Measurements from ENCODE around the gene SLIT1. TPM values are rescaled to one million over a fixed set of nuclear protein-coding genes. Genes with fewer than 3 reads are reported as not detected.

Gene SLIT1
- total and polyA plus RNA-seq, 2 of the 8 experiments (the other 6 are each of a cell fraction or from before 2014, with no cell fraction given): 0.70 to 0.88 TPM

DNA sequence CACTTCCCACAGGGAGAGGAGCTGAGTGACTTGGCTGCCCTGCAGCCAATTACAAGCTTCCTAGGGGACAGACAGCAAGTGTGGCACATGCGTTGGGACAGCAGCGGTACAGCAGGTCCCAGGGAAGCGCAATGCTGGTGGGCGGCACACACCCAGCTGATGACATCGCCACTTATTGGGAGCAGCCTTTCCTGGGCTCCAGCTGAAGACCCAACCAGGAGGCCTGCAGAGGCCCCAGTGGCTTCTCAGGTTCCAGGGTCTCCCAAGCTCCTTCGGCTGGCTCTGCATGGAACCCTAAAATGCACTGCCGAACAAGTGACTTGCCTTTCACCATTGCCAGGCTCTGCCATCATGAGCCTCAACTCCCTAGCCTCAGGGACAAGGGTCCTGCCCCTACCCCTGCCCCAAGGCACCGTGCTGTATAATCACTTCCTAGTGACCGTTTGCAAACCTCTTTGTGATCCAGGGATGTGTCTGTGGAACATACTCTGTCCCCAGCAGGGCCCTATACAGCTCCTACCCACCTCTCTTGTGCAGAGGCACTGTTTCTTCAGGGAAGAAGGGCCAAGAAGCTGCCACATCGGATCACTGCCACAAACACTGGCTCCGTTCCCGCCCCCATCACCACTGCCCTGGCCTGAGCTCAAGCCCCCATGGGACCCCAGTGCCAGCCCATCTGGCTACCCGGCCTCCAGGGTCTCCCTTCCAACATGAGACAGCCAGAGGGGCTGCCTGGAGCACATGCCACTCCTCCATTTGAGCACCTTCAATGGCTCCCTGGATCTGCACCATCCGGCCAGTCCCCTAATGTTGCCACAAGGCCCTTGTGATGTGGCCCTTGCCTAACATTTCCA is 19.3 kb upstream of the SLIT1 start (continued):
- TF ChIP-seq CHD1 (IDR thresholded peaks at IDR 0.05; ENCODE audit: low read depth, low read length): no peak
- no peak for TF ChIP-seq KDM1A (IDR thresholded peaks at IDR 0.05; ENCODE audit: borderline replicate concordance, low read length)
- no peak for TF ChIP-seq CTBP2 (IDR thresholded peaks at IDR 0.05; ENCODE audit: borderline replicate concordance, insufficient read depth, insufficient read length, low read length)
- TF ChIP-seq BCL11A (IDR thresholded peaks at IDR 0.05; ENCODE audit: low read depth in 2 of 2, low read length in 2 of 2): no peak
- TF ChIP-seq POU5F1 (IDR thresholded peaks at IDR 0.05; ENCODE audit: low read depth, low read length): no peak
- no peak for TF ChIP-seq JUN (IDR thresholded peaks at IDR 0.05; ENCODE audit: low read depth, low read length)
- no peak for TF ChIP-seq SP1 (IDR thresholded peaks at IDR 0.05; ENCODE audit: low read depth, low read length)
- no peak for TF ChIP-seq CHD2 (IDR thresholded peaks at IDR 0.05; ENCODE audit: low read length)
- TF ChIP-seq CEBPB (IDR thresholded peaks at IDR 0.05; ENCODE audit: low read depth, low read length): no peak

Measured in H1 (cell line).